Measurements from ENCODE around the gene MYB. TPM values are rescaled to one million over a fixed set of nuclear protein-coding genes. Genes with fewer than 3 reads are reported as not detected.

MYB gene
- total and polyA plus RNA-seq, 2 of the 13 experiments (the other 11 are each of a cell fraction or from before 2014, with no cell fraction given), result 0.04 to 0.20 TPM

DNA sequence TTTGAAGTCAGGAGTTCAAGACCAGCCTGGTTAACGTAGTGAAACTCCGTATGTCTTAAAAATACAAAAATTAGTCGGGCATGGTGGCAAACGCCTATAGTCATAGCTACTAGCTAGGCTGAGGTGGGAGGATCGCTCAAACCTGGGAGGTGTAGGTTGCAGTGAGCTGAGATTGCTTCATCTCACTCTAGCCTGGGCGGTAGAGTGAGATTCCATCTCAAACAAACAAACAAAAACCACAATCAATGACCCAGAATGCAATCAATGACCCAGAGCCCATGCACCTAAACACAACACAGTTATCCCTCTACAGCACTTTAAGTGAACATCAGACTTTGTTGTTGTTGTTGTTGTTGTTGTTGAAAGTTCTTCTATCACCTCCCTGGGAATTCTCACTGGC, 77.9 kb downstream of the MYB start:
- no peak overlapping the region for H3K27ac ChIP-seq (ENCODE audit: extremely low read length, insufficient read depth, low read length)
- peak; percentile 74 for ATAC-seq
- H3K9ac ChIP-seq (ENCODE audit: insufficient read depth, low read depth, low read length), result no peak overlapping the region
- H3K79me2 ChIP-seq (ENCODE audit: insufficient read depth, low read length), result no peaks in the 10 kb centered on the region
- H3K36me3 ChIP-seq (replicated peaks in 1 of 2; ENCODE audit: control insufficient read depth in 1 of 2, insufficient read depth in 2 of 2, low read length in 2 of 2), result no peaks in the 10 kb centered on the region
- in situ Hi-C loops (cut with HindIII; ENCODE audit: extremely low pct_ligation_motif_present, low pct_unique_long_range_greater_than_20kb) (no loop called here), intact Hi-C loops (cut with micrococcal nuclease; ENCODE audit: unreplicated experiment) (no loop called here)
- no TSS peak for BruUV-seq (replicated peaks)
- 2% methylated on average over 6 of the region's 6 CpGs for WGBS (ENCODE audit: low lambda C conversion rate)
- no peak overlapping the region for H3K4me3 ChIP-seq (replicated peaks in 1 of 3; ENCODE audit: insufficient read depth in 1 of 3, low read depth in 2 of 3, low read length in 3 of 3)
- no peak overlapping the region for H3K4me2 ChIP-seq (ENCODE audit: low read depth, low read length)
- no peak for FAIRE-seq
- H3K9me3 ChIP-seq (ENCODE audit: low read length), result no peaks in the 10 kb centered on the region
- CTCF ChIA-PET (ENCODE audit: low intra/inter-chr PET ratio, low total read pairs), result no interaction called here
- no peak for DNase-seq (ENCODE audit: low spot score)
- POLR2A ChIA-PET, result no interaction called here
- no peak overlapping the region for H2AFZ ChIP-seq (ENCODE audit: low read length)
- peaks cover 5% of the 10 kb centered on the region; the same call in 1 of the 2 replicates for H3K4me1 ChIP-seq (ENCODE audit: insufficient read depth, low read length)
- peaks cover 0 to 15% of the 10 kb centered on the region in 2 experiments; a peak in 2 of 5 replicates for H3K27me3 ChIP-seq (ENCODE audit: control insufficient read depth in 1 of 2, insufficient read depth in 2 of 2, low read length in 2 of 2)
- H4K20me1 ChIP-seq (ENCODE audit: insufficient read depth, low read length), result no peaks in the 10 kb centered on the region
- TF ChIP-seq KAT2B (IDR thresholded peaks at IDR 0.05; ENCODE audit: borderline replicate concordance, low read depth, low read length), result peak; percentile 90
- no peak for TF ChIP-seq SYNCRIP (IDR thresholded peaks at IDR 0.05; ENCODE audit: insufficient read depth, low read depth, low read length)
- TF ChIP-seq, protein P1, sequence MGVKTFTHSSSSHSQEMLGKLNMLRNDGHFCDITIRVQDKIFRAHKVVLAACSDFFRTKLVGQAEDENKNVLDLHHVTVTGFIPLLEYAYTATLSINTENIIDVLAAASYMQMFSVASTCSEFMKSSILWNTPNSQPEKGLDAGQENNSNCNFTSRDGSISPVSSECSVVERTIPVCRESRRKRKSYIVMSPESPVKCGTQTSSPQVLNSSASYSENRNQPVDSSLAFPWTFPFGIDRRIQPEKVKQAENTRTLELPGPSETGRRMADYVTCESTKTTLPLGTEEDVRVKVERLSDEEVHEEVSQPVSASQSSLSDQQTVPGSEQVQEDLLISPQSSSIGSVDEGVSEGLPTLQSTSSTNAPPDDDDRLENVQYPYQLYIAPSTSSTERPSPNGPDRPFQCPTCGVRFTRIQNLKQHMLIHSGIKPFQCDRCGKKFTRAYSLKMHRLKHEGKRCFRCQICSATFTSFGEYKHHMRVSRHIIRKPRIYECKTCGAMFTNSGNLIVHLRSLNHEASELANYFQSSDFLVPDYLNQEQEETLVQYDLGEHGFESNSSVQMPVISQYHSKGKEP (CRISPR knock-in tag; IDR thresholded peaks at IDR 0.05), result no peak
- TF ChIP-seq ZNF569 (CRISPR knock-in tag; IDR thresholded peaks at IDR 0.05; ENCODE audit: borderline replicate concordance), result no peak
- TF ChIP-seq, protein P2, sequence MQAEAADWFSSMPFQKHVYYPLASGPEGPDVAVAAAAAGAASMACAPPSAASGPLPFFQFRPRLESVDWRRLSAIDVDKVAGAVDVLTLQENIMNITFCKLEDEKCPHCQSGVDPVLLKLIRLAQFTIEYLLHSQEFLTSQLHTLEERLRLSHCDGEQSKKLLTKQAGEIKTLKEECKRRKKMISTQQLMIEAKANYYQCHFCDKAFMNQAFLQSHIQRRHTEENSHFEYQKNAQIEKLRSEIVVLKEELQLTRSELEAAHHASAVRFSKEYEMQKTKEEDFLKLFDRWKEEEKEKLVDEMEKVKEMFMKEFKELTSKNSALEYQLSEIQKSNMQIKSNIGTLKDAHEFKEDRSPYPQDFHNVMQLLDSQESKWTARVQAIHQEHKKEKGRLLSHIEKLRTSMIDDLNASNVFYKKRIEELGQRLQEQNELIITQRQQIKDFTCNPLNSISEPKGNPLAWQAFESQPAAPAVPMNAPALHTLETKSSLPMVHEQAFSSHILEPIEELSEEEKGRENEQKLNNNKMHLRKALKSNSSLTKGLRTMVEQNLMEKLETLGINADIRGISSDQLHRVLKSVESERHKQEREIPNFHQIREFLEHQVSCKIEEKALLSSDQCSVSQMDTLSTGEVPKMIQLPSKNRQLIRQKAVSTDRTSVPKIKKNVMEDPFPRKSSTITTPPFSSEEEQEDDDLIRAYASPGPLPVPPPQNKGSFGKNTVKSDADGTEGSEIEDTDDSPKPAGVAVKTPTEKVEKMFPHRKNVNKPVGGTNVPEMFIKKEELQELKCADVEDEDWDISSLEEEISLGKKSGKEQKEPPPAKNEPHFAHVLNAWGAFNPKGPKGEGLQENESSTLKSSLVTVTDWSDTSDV (CRISPR knock-in tag; IDR thresholded peaks at IDR 0.05), result no peak
- no peak for TF ChIP-seq HCFC1 (IDR thresholded peaks at IDR 0.05; ENCODE audit: low read depth, low read length)
- TF ChIP-seq, protein P3, sequence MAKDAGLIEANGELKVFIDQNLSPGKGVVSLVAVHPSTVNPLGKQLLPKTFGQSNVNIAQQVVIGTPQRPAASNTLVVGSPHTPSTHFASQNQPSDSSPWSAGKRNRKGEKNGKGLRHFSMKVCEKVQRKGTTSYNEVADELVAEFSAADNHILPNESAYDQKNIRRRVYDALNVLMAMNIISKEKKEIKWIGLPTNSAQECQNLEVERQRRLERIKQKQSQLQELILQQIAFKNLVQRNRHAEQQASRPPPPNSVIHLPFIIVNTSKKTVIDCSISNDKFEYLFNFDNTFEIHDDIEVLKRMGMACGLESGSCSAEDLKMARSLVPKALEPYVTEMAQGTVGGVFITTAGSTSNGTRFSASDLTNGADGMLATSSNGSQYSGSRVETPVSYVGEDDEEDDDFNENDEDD (CRISPR knock-in tag; IDR thresholded peaks at IDR 0.05; ENCODE audit: borderline replicate concordance), result no peak
- TF ChIP-seq IRX3 (CRISPR knock-in tag; IDR thresholded peaks at IDR 0.05; ENCODE audit: borderline replicate concordance, low read depth), result no peak
- TF ChIP-seq PAF1 (CRISPR knock-in tag; IDR thresholded peaks at IDR 0.05), result no peak
- TF ChIP-seq ZNF441 (CRISPR knock-in tag; IDR thresholded peaks at IDR 0.05; ENCODE audit: borderline replicate concordance), result peak; percentile 49; the same call in 1 of the 2 replicates
- TF ChIP-seq, protein P4, sequence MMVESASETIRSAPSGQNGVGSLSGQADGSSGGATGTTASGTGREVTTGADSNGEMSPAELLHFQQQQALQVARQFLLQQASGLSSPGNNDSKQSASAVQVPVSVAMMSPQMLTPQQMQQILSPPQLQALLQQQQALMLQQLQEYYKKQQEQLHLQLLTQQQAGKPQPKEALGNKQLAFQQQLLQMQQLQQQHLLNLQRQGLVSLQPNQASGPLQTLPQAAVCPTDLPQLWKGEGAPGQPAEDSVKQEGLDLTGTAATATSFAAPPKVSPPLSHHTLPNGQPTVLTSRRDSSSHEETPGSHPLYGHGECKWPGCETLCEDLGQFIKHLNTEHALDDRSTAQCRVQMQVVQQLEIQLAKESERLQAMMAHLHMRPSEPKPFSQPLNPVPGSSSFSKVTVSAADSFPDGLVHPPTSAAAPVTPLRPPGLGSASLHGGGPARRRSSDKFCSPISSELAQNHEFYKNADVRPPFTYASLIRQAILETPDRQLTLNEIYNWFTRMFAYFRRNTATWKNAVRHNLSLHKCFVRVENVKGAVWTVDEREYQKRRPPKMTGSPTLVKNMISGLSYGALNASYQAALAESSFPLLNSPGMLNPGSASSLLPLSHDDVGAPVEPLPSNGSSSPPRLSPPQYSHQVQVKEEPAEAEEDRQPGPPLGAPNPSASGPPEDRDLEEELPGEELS (CRISPR knock-in tag; IDR thresholded peaks at IDR 0.05), result peak; percentile 37
- TF ChIP-seq ZNF205 (CRISPR knock-in tag; IDR thresholded peaks at IDR 0.05), result no peak
- TF ChIP-seq SAFB2 (CRISPR knock-in tag; IDR thresholded peaks at IDR 0.05; ENCODE audit: borderline replicate concordance, low read depth), result no peak
- no peak for TF ChIP-seq ZNF773 (CRISPR knock-in tag; IDR thresholded peaks at IDR 0.05; ENCODE audit: borderline replicate concordance)
- no peak for TF ChIP-seq ISX (CRISPR knock-in tag; conservative IDR thresholded peaks at IDR 0.05)
- peak; percentile 83; the same call in 1 of the 2 replicates for TF ChIP-seq CEBPB (IDR thresholded peaks at IDR 0.05; ENCODE audit: borderline replicate concordance, low read depth, low read length)
